ENCODE data around the gene GTPBP2. TPM values are rescaled to one million over a fixed set of nuclear protein-coding genes. Genes with fewer than 3 reads are reported as not detected.

The GTPBP2 gene
- total RNA-seq, 1 experiment from 2014 or later = 186 TPM

DNA sequence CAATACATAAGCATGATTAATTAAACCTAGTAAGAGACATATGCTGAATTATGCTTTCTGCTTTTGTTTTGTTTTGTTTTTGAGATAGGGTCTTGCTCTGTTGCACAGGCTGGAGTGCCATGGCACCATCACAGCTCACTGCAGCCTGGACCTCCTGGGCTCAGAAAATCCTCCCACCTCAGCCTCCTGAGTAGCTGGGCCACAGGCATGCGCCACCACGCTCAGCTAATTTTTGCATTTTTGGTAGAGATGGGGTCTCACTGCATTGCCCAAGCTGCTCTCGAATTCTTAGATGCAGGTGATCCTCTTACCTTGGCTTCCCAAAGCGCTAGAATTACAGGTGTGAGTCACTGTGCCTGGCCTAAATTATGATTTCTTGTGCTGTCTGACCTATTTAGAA lies 57.0 kb downstream of the GTPBP2 start:
- intact Hi-C loops (cut with micrococcal nuclease; ENCODE audit: unreplicated experiment) = no loop called here
- H3K27ac Mint-ChIP-seq (ENCODE audit: unreplicated experiment) = no peak overlapping the region
- BruUV-seq (replicated peaks) = TSS peak; percentile 7
- CTCF ChIA-PET = interaction anchor here (0.6 kb wide), 1 partner anchor 21 kb away, joined by 3 read pairs; no protein-coding TSS in a partner anchor
- H3K4me3 Mint-ChIP-seq (ENCODE audit: low read depth, unreplicated experiment) = no peak overlapping the region
- TF ChIP-seq CTCF (IDR thresholded peaks at IDR 0.05; ENCODE audit: unreplicated experiment) = no peak
- H3K9me3 Mint-ChIP-seq (ENCODE audit: low read depth, unreplicated experiment) = no peaks in the 10 kb centered on the region
- no peaks in the 10 kb centered on the region for H3K27me3 Mint-ChIP-seq (ENCODE audit: unreplicated experiment)
- no peak for DNase-seq
- H3K36me3 Mint-ChIP-seq (ENCODE audit: insufficient read depth, unreplicated experiment) = peaks cover 74% of the 10 kb centered on the region
- peaks cover 8% of the 10 kb centered on the region for H3K4me1 Mint-ChIP-seq (ENCODE audit: low read depth, unreplicated experiment)

- H3K4me3 Mint-ChIP-seq (ENCODE audit: low read depth, unreplicated experiment) = no peak overlapping the region
- CTCF ChIA-PET = no interaction called here
- DNase-seq = no peak
- H3K27me3 Mint-ChIP-seq (ENCODE audit: unreplicated experiment) = no peaks in the 10 kb centered on the region
- BruUV-seq (replicated peaks) = no TSS peak
- TF ChIP-seq CTCF (IDR thresholded peaks at IDR 0.05; ENCODE audit: unreplicated experiment) = no peak
- peaks cover 72% of the 10 kb centered on the region for H3K36me3 Mint-ChIP-seq (ENCODE audit: insufficient read depth, unreplicated experiment)
- H3K27ac Mint-ChIP-seq (ENCODE audit: unreplicated experiment) = peak overlapping the region; percentile 39
- intact Hi-C loops (cut with micrococcal nuclease; ENCODE audit: unreplicated experiment) = no loop called here
- H3K9me3 Mint-ChIP-seq (ENCODE audit: low read depth, unreplicated experiment) = no peaks in the 10 kb centered on the region
- peaks cover 8% of the 10 kb centered on the region for H3K4me1 Mint-ChIP-seq (ENCODE audit: low read depth, unreplicated experiment)
These were observed 58.1 kb downstream of the GTPBP2 start for GRCh38 chr6:43570876-43571441.

Other genes starting within 250 kb of the GTPBP2 start
- 53.0 and 60.4 TPM in 2 replicates for gene ABCC10, start 201.7 kb downstream of the GTPBP2 start, total RNA-seq (2022)
- gene DLK2, start 173.7 kb downstream of the GTPBP2 start, total RNA-seq (2022) = 0.59 and 0.86 TPM in 2 replicates
- gene TJAP1, start 151.7 kb downstream of the GTPBP2 start, total RNA-seq (2022) = 70.7 and 72.3 TPM in 2 replicates
- gene LRRC73, start 118.9 kb downstream of the GTPBP2 start, total RNA-seq (2022) = 0.47 and 0.50 TPM in 2 replicates
- gene YIPF3, start 112.3 kb downstream of the GTPBP2 start, total RNA-seq (2022) = 127 and 133 TPM in 2 replicates
- 79.6 and 92.1 TPM in 2 replicates for gene POLR1C, start 112.2 kb downstream of the GTPBP2 start, total RNA-seq (2022)
- 106 and 131 TPM in 2 replicates for gene XPO5, start 53.2 kb downstream of the GTPBP2 start, total RNA-seq (2022)
- gene POLH, start 53.1 kb downstream of the GTPBP2 start, total RNA-seq (2022) = 25.7 and 31.9 TPM in 2 replicates
- gene MAD2L1BP, start 6.6 kb upstream of the GTPBP2 start, total RNA-seq (2022) = 48.2 and 53.2 TPM in 2 replicates
- 0.15 and 0.19 TPM in 2 replicates for gene RSPH9, start 15.8 kb upstream of the GTPBP2 start, total RNA-seq (2022)
- 88.8 and 106 TPM in 2 replicates for gene MRPS18A, start 58.5 kb upstream of the GTPBP2 start, total RNA-seq (2022)
- 345 and 407 TPM in 2 replicates for gene VEGFA, start 140.9 kb upstream of the GTPBP2 start, total RNA-seq (2022)

Measured in Calu3 (cell line).